Right lobe of liver (tissue), 4 donors: ENCODE data around the gene DONSON.

Experiments
- CTCF ChIP-seq, 4 donors: fragments of 200-600 bp in 3 of 4; fragments of 450-650 bp in 1 of 4; IDR thresholded peaks; one replicate each; pipeline versions ENCODE4 v1.5.1 to v1.8.0; 2016 to 2022; ENCODE audit warnings: antibody characterized with exemption in 4 of 4, mild to moderate bottlenecking in 2 of 4
- POLR2A ChIP-seq: fragments of 450-650 bp; IDR thresholded peaks from one replicate; pipeline ENCODE4 v1.6.1; 2017; ENCODE audit warnings: antibody characterized with exemption, mild to moderate bottlenecking
- donor health status: DM: no; HTN: no; CAD: no.
- donor health status: DM: no; HTN: no; CAD: no.
- donor health status: DM: no; HTN: yes; CAD: no.

GRCh38 chr21:33539616-33540015, 48.9 kb downstream of the DONSON start:
- TF ChIP-seq CTCF (IDR thresholded peaks at IDR 0.05) = no peak
- no peak for TF ChIP-seq POLR2A
